Measurements from ENCODE around the gene SUPT3H.

DNA sequence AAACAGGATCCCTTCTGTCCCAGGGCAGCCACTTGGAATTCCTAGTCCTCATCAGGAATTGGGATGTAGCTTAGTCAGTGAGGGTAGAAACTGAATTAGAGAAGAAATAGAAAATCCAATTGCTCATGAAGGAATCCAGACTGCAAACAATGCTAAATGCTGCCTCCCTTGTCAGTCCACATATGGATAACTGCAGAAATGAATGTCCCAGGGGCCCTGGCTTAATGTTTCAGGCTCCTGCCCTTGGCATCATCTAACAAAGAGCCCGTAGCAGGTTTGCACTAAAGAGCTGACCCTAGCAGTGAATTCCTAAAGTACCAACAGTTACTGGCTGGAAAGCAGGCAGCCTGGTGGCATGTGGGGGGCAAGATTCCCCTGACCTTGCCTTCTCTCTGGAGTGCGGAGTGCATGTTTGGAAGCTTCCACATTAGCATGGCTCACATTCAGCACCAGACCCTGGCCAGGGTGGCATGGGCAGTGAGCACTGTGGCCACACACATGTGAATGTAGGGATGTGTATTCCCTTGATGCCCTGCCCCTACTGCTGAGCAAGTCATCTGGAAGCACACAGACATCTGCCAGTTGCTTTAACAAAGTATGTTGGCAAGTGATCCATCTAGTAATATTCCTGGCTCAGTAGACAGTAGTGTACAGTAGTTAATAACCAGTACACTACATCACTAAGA lies 595.7 kb downstream of the SUPT3H start:
- TF ChIP-seq SUZ12 (IDR thresholded peaks at IDR 0.05; ENCODE audit: extremely low read depth, insufficient read depth, insufficient read length) (no peak), ZNF274 (IDR thresholded peaks at IDR 0.05; ENCODE audit: low read depth, low read length) (no peak)
